BJ (cell line): ENCODE results near the gene MKI67. TPM values are rescaled to one million over a fixed set of nuclear protein-coding genes. Genes with fewer than 3 reads are reported as not detected.

Experiments used
- CTCF ChIA-PET: fragments of 350-600 bp; formaldehyde crosslinking; extraction: SDS; loops from one replicate; lab custom pipeline; 2021; ENCODE audit warnings: antibody characterized with exemption, inconsistent platforms; lab: Yijun Ruan, JAX
- POLR2A ChIA-PET: fragments of 300-600 bp; sonication (Branson Sonifier 250); formaldehyde crosslinking; extraction: SDS; loops from one replicate; lab custom pipeline; 2021; ENCODE audit warnings: antibody characterized with exemption; lab: Charles Lee
- DNase-seq: peaks from one replicate; pipeline ENCODE4 v3.0.0-alpha.2; 2011; ENCODE audit warnings: low read depth
- H3K27me3 ChIP-seq: 2 replicates; pipeline ENCODE4 v1.6.0; 2011; ENCODE audit warnings: low read length; ENCODE audit not compliant: control insufficient read depth, insufficient read depth
- H3K36me3 ChIP-seq: 2 replicates; pipeline ENCODE4 v1.5.1; 2011; ENCODE audit warnings: low read length; ENCODE audit not compliant: control insufficient read depth, insufficient read depth
- H3K4me3 ChIP-seq: 2 replicates; pipeline ENCODE4 v1.5.1; 2011; ENCODE audit warnings: low read depth, mild to moderate bottlenecking, control low read depth, low read length
- CTCF ChIP-seq: IDR thresholded peaks from 2 replicates; pipeline ENCODE4 v1.5.1; 2011; ENCODE audit warnings: low read depth, mild to moderate bottlenecking, control low read depth, inconsistent platforms, low read length, moderate library complexity; ENCODE audit not compliant: insufficient read depth
- polyA plus RNA-seq: library from polyadenylated mRNA; depleted of rRNA; stranded (reverse); fragments of >200 nt; gene quantifications from 2 replicates; pipeline ENCODE4 v1.2.3, GENCODE V29; 2011; rRNA removed

The MKI67 gene
- polyA plus RNA-seq, 1 experiment = 11.8 TPM

- CTCF ChIA-PET = interaction anchor here (6.5 kb wide), 1 partner anchor 11 kb away, joined by 41 read pairs; no protein-coding TSS in a partner anchor
- Histone ChIP-seq H3K36me3 (no peaks in the 10 kb centered on the region), H3K4me3 (no peak overlapping the region), H3K27me3 (no peaks in the 10 kb centered on the region)
- DNase-seq = no peak
- POLR2A ChIA-PET = no interaction called here
- TF ChIP-seq CTCF = no peak
These were observed 79.3 kb downstream of the MKI67 start for GRCh38 chr10:128046953-128047290.

Other genes with a start within 250 kb of the MKI67 start
- gene CLRN3, start 233.5 kb downstream of the MKI67 start, polyA plus RNA-seq = not detected in 2 replicates
- 0.09 and 0.12 TPM in 2 replicates for gene PTPRE, start 219.3 kb downstream of the MKI67 start, polyA plus RNA-seq